K562 (cell line): Measurements from ENCODE around the gene HSD17B1. TPM values are rescaled to one million over a fixed set of nuclear protein-coding genes. Genes with fewer than 3 reads are reported as not detected.

Experiments used
- FOXA1 ChIP-seq: fragments of 450-650 bp; IDR thresholded peaks from 2 replicates; pipeline ENCODE4 v1.6.1; 2016; ENCODE audit warnings: mild to moderate bottlenecking, borderline replicate concordance
- FOXK1 ChIP-seq: sonication (generic); formaldehyde crosslinking; IDR thresholded peaks from 2 replicates; pipeline ENCODE4 v1.8.0; 2022; ENCODE audit warnings: missing genetic modification reagents, mild to moderate bottlenecking, borderline replicate concordance
- MEF2A ChIP-seq: IDR thresholded peaks from 2 replicates; pipeline ENCODE4 v1.6.1; 2011; ENCODE audit warnings: low read depth, mild to moderate bottlenecking, low read length, moderate library complexity; ENCODE audit not compliant: control insufficient read depth
- MEIS2 ChIP-seq: fragments of 450-650 bp; IDR thresholded peaks from 2 replicates; pipeline ENCODE4 v1.6.1; 2014; ENCODE audit warnings: mild to moderate bottlenecking; ENCODE audit not compliant: partially characterized antibody
- NCOA1 ChIP-seq: fragments of 450-650 bp; IDR thresholded peaks from 2 replicates; pipeline ENCODE4 v1.6.1; 2016; ENCODE audit warnings: low read depth
- NR1H2 ChIP-seq: sonication (generic); formaldehyde crosslinking; IDR thresholded peaks from 2 replicates; pipeline ENCODE4 v1.4.0; 2020; ENCODE audit warnings: mild to moderate bottlenecking, missing genetic modification reagents
- NR2C1 ChIP-seq, 2 experiments: fragments of 450-650 bp; IDR thresholded peaks; 2 replicates each; pipeline ENCODE4 v1.6.1; 2017; ENCODE audit warnings: mild to moderate bottlenecking in 2 of 2, antibody characterized with exemption in 1 of 2, inconsistent platforms in 1 of 2, missing compliant biosample characterization in 1 of 2, missing genetic modification characterization in 1 of 2
- PTRF ChIP-seq: fragments of 450-650 bp; IDR thresholded peaks from 2 replicates; pipeline ENCODE4 v1.6.1; 2016; ENCODE audit warnings: mild to moderate bottlenecking, missing genetic modification characterization, missing compliant biosample characterization
- SMARCA5 ChIP-seq: fragments of 450-650 bp; IDR thresholded peaks from 2 replicates; pipeline ENCODE4 v1.6.1; 2016
- TOE1 ChIP-seq, 2 experiments: fragments of 450-650 bp in 1 of 2; sonication (generic) in 1 of 2; formaldehyde crosslinking in 1 of 2; IDR thresholded peaks; 2 replicates each; pipeline versions ENCODE4 v1.7.1 to v1.8.0; 2016 to 2022; ENCODE audit warnings: borderline replicate concordance in 2 of 2, mild to moderate bottlenecking in 2 of 2, antibody characterized with exemption in 1 of 2, inconsistent platforms in 1 of 2, low read depth in 1 of 2, missing genetic modification reagents in 1 of 2, moderate library complexity in 1 of 2
- YY1 ChIP-seq, 3 experiments: IDR thresholded peaks; 2 replicates each; pipeline ENCODE4 v1.6.1; 2011; ENCODE audit warnings: low read length in 2 of 3, mild to moderate bottlenecking in 2 of 3, moderate library complexity in 2 of 3, borderline replicate concordance in 1 of 3, control low read depth in 1 of 3, low read depth in 1 of 3; ENCODE audit not compliant: insufficient read depth in 3 of 3, insufficient replicate concordance in 2 of 3, control insufficient read depth in 1 of 3, insufficient read length in 1 of 3; ENCODE audit errors: extremely low read depth in 1 of 3
- ZNF239 ChIP-seq: fragments of 250-450 bp; sonication (Bioruptor Pico); IDR thresholded peaks from 2 replicates; pipeline ENCODE4 v1.4.0; 2020; ENCODE audit warnings: mild to moderate bottlenecking
- ZNF436 ChIP-seq: fragments of 250-450, 450-650 bp; sonication (Bioruptor Pico); formaldehyde crosslinking; IDR thresholded peaks from 2 replicates; pipeline ENCODE4 v1.7.0; 2020; ENCODE audit warnings: mild to moderate bottlenecking
- polyA plus RNA-seq, 8 experiments: library from polyadenylated mRNA; depleted of rRNA in 4 of 8; stranded (reverse) in 5 of 8; unstranded in 3 of 8; fragments of >200 nt; fragmentation: Nextera tagmentation in 2 of 8; fragmentation: Illumina TruSeq in 1 of 8; extraction: Ambion mirVana in 2 of 8; extraction: Trizol in 1 of 8; gene quantifications; 2 replicates each; pipeline versions ENCODE4 v1.2.1 to v1.2.3, GENCODE V29; 2011 to 2014; ENCODE audit warnings: inconsistent platforms in 1 of 8, missing spikeins in 1 of 8
- total RNA-seq, 7 experiments: library from RNA; depleted of rRNA in 6 of 7; stranded (reverse); fragments of >200 nt in 6 of 7; fragmentation: Illumina TruSeq in 2 of 7; extraction: Trizol in 2 of 7; gene quantifications; 2 replicates each; pipeline versions ENCODE4 v1.2.1 to v1.2.3, GENCODE V29; 2011 to 2021; ENCODE audit warnings: low replicate concordance in 1 of 7
- TF ChIP-seq, protein P1 (sequence below), 2 experiments: IDR thresholded peaks; 2 replicates each; pipeline ENCODE4 v1.6.1; 2011; ENCODE audit warnings: borderline replicate concordance in 1 of 2, control low read depth in 1 of 2, low read depth in 1 of 2, low read length in 1 of 2, mild to moderate bottlenecking in 1 of 2, mixed read lengths in 1 of 2, moderate library complexity in 1 of 2; ENCODE audit not compliant: insufficient read depth in 1 of 2, insufficient read length in 1 of 2, poor library complexity in 1 of 2, severe bottlenecking in 1 of 2; ENCODE audit errors: extremely low read depth in 1 of 2
- TF ChIP-seq, protein P2 (sequence below): sonication (generic); formaldehyde crosslinking; IDR thresholded peaks from 2 replicates; pipeline ENCODE4 v1.8.0; 2022; ENCODE audit warnings: mild to moderate bottlenecking, missing genetic modification reagents
- TF ChIP-seq, protein P3 (sequence below): IDR thresholded peaks from 2 replicates; pipeline ENCODE4 v1.6.1; 2011; ENCODE audit warnings: borderline replicate concordance, low read depth, mild to moderate bottlenecking, moderate library complexity, low read length; ENCODE audit not compliant: insufficient read depth, poor library complexity, severe bottlenecking

The HSD17B1 gene
- total and polyA plus RNA-seq, 9 of the 15 experiments (the other 6 are each of a cell fraction or from before 2014, with no cell fraction given) = 0.55 to 21.1 (median 3.6) TPM

DNA sequence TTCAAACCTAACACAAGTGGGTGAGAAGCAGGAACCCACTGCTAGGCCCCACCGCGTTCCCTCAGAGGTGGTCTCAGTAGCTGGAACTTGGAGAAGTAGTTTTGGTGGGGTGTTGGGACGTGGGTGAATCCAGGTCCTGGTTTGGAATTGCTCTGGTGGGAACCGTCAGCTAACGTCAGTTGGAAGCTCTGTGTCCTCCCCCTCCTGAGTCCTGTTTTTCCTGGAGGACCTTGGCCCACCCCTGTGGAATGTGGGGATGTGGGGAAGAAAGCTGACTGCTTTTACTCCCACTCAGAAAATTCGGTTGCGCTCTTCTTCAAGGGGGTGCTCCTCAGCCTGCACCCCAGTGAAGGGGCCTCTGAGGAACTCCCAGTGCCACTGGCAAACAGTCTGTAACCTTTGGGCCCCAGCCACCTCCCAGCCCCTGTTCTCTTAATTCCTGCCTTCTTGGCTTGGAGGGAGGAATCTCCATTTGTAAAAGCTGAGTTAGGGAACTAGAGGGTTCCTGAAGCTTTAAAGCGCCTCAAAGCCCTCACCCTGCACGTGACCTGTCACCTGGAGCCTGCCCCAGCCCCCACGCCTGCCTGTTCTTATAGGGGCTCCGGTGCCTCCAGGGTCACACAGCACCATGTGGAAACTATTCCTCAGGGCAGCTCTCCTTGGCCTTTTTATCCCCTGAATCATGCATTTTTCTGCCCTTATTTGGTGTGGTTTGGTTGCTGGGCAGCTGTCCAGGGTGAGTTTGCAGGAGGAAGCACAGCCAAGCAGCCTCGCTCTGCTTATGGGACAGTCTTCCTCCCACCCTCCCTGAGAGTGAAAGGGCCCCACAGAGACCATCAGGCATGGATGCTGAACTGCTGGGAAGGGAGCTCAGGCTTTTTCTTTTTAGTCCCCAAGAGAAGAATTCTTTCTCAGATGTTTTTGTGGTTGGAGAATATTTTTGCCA lies 32.9 kb upstream of the HSD17B1 start (continued):
- TF ChIP-seq NR2C1 (IDR thresholded peaks at IDR 0.05) (no peak), NR2C1 (tag; IDR thresholded peaks at IDR 0.05) (0 out of 2 replicates have a peak, but pooled peaks have one; percentile 22), NR1H2 (CRISPR knock-in tag) (no peak), PTRF (tag) (no peak), YY1 (IDR thresholded peaks at IDR 0.05; ENCODE audit: borderline replicate concordance in 1 of 3, control insufficient read depth in 1 of 3, extremely low read depth in 1 of 3, insufficient read depth in 3 of 3, insufficient read length in 1 of 3, insufficient replicate concordance in 2 of 3, low read depth in 1 of 3, low read length in 2 of 3) (no peak), FOXK1 (no peak), TOE1 (IDR thresholded peaks at IDR 0.05; ENCODE audit: borderline replicate concordance) (no peak), TOE1 (CRISPR knock-in tag; IDR thresholded peaks at IDR 0.05; ENCODE audit: borderline replicate concordance, low read depth) (no peak), MEF2A (no peak), FOXA1 (no peak), NCOA1 (no peak), ZNF436 (CRISPR knock-in tag) (no peak), ZNF239 (CRISPR knock-in tag) (no peak), SMARCA5 (no peak), MEIS2 (no peak)
- TF ChIP-seq, protein P1, sequence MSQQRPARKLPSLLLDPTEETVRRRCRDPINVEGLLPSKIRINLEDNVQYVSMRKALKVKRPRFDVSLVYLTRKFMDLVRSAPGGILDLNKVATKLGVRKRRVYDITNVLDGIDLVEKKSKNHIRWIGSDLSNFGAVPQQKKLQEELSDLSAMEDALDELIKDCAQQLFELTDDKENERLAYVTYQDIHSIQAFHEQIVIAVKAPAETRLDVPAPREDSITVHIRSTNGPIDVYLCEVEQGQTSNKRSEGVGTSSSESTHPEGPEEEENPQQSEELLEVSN (IDR thresholded peaks at IDR 0.05; ENCODE audit: borderline replicate concordance in 1 of 2, extremely low read depth in 1 of 2, insufficient read depth in 1 of 2, insufficient read length in 1 of 2, low read depth in 1 of 2, low read length in 1 of 2, poor library complexity in 1 of 2, severe bottlenecking in 1 of 2) = peak in 1 of 2 experiments; percentile 33
- TF ChIP-seq, protein P2, sequence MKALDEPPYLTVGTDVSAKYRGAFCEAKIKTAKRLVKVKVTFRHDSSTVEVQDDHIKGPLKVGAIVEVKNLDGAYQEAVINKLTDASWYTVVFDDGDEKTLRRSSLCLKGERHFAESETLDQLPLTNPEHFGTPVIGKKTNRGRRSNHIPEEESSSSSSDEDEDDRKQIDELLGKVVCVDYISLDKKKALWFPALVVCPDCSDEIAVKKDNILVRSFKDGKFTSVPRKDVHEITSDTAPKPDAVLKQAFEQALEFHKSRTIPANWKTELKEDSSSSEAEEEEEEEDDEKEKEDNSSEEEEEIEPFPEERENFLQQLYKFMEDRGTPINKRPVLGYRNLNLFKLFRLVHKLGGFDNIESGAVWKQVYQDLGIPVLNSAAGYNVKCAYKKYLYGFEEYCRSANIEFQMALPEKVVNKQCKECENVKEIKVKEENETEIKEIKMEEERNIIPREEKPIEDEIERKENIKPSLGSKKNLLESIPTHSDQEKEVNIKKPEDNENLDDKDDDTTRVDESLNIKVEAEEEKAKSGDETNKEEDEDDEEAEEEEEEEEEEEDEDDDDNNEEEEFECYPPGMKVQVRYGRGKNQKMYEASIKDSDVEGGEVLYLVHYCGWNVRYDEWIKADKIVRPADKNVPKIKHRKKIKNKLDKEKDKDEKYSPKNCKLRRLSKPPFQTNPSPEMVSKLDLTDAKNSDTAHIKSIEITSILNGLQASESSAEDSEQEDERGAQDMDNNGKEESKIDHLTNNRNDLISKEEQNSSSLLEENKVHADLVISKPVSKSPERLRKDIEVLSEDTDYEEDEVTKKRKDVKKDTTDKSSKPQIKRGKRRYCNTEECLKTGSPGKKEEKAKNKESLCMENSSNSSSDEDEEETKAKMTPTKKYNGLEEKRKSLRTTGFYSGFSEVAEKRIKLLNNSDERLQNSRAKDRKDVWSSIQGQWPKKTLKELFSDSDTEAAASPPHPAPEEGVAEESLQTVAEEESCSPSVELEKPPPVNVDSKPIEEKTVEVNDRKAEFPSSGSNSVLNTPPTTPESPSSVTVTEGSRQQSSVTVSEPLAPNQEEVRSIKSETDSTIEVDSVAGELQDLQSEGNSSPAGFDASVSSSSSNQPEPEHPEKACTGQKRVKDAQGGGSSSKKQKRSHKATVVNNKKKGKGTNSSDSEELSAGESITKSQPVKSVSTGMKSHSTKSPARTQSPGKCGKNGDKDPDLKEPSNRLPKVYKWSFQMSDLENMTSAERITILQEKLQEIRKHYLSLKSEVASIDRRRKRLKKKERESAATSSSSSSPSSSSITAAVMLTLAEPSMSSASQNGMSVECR = no peak
- TF ChIP-seq, protein P3, sequence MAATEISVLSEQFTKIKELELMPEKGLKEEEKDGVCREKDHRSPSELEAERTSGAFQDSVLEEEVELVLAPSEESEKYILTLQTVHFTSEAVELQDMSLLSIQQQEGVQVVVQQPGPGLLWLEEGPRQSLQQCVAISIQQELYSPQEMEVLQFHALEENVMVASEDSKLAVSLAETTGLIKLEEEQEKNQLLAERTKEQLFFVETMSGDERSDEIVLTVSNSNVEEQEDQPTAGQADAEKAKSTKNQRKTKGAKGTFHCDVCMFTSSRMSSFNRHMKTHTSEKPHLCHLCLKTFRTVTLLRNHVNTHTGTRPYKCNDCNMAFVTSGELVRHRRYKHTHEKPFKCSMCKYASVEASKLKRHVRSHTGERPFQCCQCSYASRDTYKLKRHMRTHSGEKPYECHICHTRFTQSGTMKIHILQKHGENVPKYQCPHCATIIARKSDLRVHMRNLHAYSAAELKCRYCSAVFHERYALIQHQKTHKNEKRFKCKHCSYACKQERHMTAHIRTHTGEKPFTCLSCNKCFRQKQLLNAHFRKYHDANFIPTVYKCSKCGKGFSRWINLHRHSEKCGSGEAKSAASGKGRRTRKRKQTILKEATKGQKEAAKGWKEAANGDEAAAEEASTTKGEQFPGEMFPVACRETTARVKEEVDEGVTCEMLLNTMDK = no peak
